Prostate gland (tissue), 2 donors: ENCODE measurements around the gene TNRC18.
A peak's percentile ranks its signal among the peaks of the same experiment; 100 is the strongest.

Source experiments
- CTCF ChIP-seq, 4 experiments: fragments of 200-600 bp in 2 of 4; fragments of 450-650 bp in 2 of 4; sonication (generic) in 2 of 4; IDR thresholded peaks; 1 replicate in 3 of 4; 2 replicates in 1 of 4; pipeline ENCODE4 v1.5.1; 2016 to 2019; ENCODE audit warnings: antibody characterized with exemption in 4 of 4, mild to moderate bottlenecking in 2 of 4, moderate library complexity in 2 of 4
- POLR2AphosphoS5 ChIP-seq: sonication (generic); formaldehyde crosslinking; IDR thresholded peaks from one replicate; pipeline ENCODE4 v1.6.1; 2017; ENCODE audit warnings: antibody characterized with exemption

- peak in 1 of 4 experiments; percentile 10 for TF ChIP-seq CTCF (IDR thresholded peaks at IDR 0.05)
- TF ChIP-seq POLR2AphosphoS5, result peak; percentile 47
Measured at GRCh38 chr7:5424749-5425506, 1.3 kb upstream of the TNRC18 start.
